Measurements from ENCODE around the gene BRPF3.

The BRPF3 gene

GRCh38 chr6:36272234-36272633 is 75.7 kb downstream of the BRPF3 start:
- DNase-seq: no peak

DNA sequence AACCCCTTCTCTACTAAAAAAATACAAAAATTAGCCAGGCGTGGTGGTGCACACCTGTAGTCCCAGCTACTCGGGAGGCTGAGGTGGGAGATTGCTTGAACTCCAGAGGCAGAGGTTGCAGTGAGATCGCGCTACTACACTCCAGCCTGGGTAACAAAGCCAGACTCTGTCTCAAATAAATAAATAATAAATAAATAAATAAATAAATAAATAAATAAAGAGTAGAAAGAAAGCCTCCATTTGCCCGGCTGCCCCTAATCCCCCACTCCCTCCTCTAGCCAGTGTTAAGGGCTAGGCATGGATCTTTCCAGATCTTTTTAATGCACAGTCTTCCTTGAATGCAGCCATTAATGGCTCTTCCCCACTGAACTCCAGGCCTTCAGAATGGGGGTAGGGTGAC is 76.5 kb downstream of the BRPF3 start:
- no peak for DNase-seq

DNA sequence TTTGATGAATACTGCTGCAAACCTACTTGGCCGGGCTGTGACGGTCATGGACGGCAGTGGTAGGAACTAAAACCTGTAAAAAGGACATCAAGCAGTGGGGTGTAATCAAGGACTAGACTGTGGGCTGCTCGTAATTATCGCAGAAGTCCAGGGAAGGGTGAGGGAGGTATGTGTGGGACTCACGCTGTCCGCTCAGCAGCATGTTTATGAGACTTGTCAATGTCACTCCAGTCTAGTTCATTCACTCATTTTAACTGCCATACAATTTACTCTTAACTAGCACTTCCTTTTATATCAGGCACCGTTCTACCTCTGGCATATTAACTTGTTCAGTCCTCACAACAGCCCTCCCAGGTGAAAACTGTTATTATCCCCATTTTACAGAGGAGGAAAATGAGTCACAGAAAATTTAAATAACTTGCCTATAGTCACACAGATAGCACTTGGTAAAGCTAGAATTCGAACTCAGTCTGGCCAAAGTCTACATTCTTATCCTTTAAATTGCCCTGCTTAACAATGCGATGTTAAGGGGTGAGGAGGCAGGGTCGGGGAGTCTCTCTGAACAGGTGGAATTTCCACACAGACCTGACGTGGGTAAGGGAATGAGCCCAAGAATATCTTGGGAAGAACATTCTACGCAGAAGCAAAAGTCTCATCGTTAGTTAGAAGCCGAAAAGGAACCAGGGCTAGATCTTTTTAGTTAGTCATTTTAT is 77.4 kb downstream of the BRPF3 start:
- no peak for DNase-seq

GRCh38 chr6:36276581-36277536 is 80.3 kb downstream of the BRPF3 start:
- peak; percentile 31 for DNase-seq

GRCh38 chr6:36277946-36278470 is 81.5 kb downstream of the BRPF3 start:
- no peak for DNase-seq

DNA sequence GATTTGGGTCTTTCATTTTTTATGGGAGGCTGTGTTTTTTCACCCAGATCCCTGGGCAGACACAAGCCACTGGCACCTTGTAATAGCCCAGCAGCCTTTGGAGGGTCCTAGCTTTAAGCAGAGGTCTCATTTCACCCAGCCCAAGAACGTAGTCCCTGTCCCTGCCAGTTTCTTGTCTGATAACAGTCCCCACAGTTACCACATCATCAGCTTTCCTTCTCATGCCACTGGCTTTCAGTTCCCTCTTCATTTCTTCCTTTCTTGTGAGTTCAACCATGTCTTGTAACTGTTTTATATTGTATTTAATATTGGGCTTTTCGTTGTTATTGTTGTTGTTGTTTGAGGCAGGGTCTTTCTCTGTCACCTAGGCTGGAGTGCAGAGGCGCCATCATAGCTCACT is 83.9 kb downstream of the BRPF3 start:
- no peak for DNase-seq

DNA sequence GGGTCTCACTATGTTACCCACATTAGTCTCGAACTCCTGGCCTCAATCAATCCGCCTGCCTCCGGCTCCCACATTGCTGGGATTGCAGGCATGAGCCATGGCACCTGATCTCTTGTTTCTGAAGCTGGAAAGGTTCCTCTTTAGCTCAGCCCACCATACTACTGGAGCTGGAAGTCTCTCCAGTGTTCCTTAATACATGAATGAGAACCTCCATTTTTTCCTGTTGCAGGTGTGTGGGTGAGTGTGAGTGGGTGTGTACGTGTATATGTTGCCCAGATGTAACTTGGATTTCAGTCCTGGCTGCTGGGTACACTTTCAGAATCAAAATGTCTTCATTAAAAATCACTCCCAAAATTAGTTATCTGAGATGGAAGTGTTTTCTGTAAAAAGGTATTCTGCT is 84.4 kb downstream of the BRPF3 start:
- DNase-seq: no peak
